ENCODE measurements around the gene SLFN12L.
"Not testable (repeated sequence)": the region's sequence is repeated elsewhere in the genome, so short reads cannot be mapped to it uniquely, and the experiment has no call there.

Gene SLFN12L

GRCh38 chr17:35531160-35531559 is 6.3 kb downstream of the SLFN12L start:
- DNase-seq (ENCODE audit: insufficient read length, low spot score) (no peak), FAIRE-seq (no peak)
- TF ChIP-seq POLR2A (IDR thresholded peaks at IDR 0.05; ENCODE audit: low read depth, low read length): no peak

GRCh38 chr17:35529866-35530265 is 7.6 kb downstream of the SLFN12L start:
- TF ChIP-seq POLR2A (IDR thresholded peaks at IDR 0.05; ENCODE audit: low read depth, low read length): no peak
- no peak for DNase-seq (ENCODE audit: insufficient read length, low spot score)
- FAIRE-seq: no peak

GRCh38 chr17:35529326-35529725 is 8.2 kb downstream of the SLFN12L start:
- not testable (repeated sequence) for FAIRE-seq

GRCh38 chr17:35523296-35523695 is 14.2 kb downstream of the SLFN12L start:
- FAIRE-seq (no peak), DNase-seq (ENCODE audit: insufficient read length, low spot score) (no peak)
- TF ChIP-seq POLR2A (IDR thresholded peaks at IDR 0.05; ENCODE audit: low read depth, low read length): no peak

More at GRCh38 chr17:35529326-35529725, 8.2 kb downstream of the SLFN12L start:
- not testable (repeated sequence) for DNase-seq (ENCODE audit: insufficient read length, low spot score)

GRCh38 chr17:35521654-35522256 is 15.7 kb downstream of the SLFN12L start:
- DNase-seq (ENCODE audit: insufficient read length, low spot score); FAIRE-seq: not testable (repeated sequence)

GRCh38 chr17:35521150-35521549 is 16.3 kb downstream of the SLFN12L start:
- TF ChIP-seq POLR2A (IDR thresholded peaks at IDR 0.05; ENCODE audit: low read depth, low read length): no peak
- DNase-seq (ENCODE audit: insufficient read length, low spot score): no peak
- FAIRE-seq: no peak

- TF ChIP-seq POLR2A (IDR thresholded peaks at IDR 0.05; ENCODE audit: low read depth, low read length): no peak
- DNase-seq (ENCODE audit: insufficient read length, low spot score) (no peak), FAIRE-seq (no peak)
Measured at GRCh38 chr17:35519906-35520442, 17.5 kb downstream of the SLFN12L start.

GRCh38 chr17:35519439-35519838 is 18.0 kb downstream of the SLFN12L start:
- FAIRE-seq (no peak), DNase-seq (ENCODE audit: insufficient read length, low spot score) (no peak)
- TF ChIP-seq POLR2A (IDR thresholded peaks at IDR 0.05; ENCODE audit: low read depth, low read length): no peak

GRCh38 chr17:35518431-35518830 is 19.0 kb downstream of the SLFN12L start:
- not testable (repeated sequence) for FAIRE-seq

GRCh38 chr17:35515027-35515426 is 22.5 kb downstream of the SLFN12L start:
- DNase-seq (ENCODE audit: insufficient read length, low spot score) (no peak), FAIRE-seq (no peak)
- no peak for TF ChIP-seq POLR2A (IDR thresholded peaks at IDR 0.05; ENCODE audit: low read depth, low read length)

More at GRCh38 chr17:35518431-35518830, 19.0 kb downstream of the SLFN12L start:
- not testable (repeated sequence) for DNase-seq (ENCODE audit: insufficient read length, low spot score)

- no peak for TF ChIP-seq POLR2A (IDR thresholded peaks at IDR 0.05; ENCODE audit: low read depth, low read length)
- DNase-seq (ENCODE audit: insufficient read length, low spot score) (no peak), FAIRE-seq (no peak)
Measured at GRCh38 chr17:35514564-35514963, 22.9 kb downstream of the SLFN12L start.

- FAIRE-seq (no peak), DNase-seq (ENCODE audit: insufficient read length, low spot score) (no peak)
- no peak for TF ChIP-seq POLR2A (IDR thresholded peaks at IDR 0.05; ENCODE audit: low read depth, low read length)
Measured at GRCh38 chr17:35510052-35510451, 27.4 kb downstream of the SLFN12L start.

- not testable (repeated sequence) for DNase-seq (ENCODE audit: insufficient read length, low spot score); FAIRE-seq
Measured at GRCh38 chr17:35507714-35508113, 29.8 kb downstream of the SLFN12L start.

GRCh38 chr17:35499548-35499947 is 37.9 kb downstream of the SLFN12L start:
- no peak for TF ChIP-seq POLR2A (IDR thresholded peaks at IDR 0.05; ENCODE audit: low read depth, low read length)
- DNase-seq (ENCODE audit: insufficient read length, low spot score): no peak
- FAIRE-seq: no peak

- DNase-seq (ENCODE audit: insufficient read length, low spot score): no peak
- FAIRE-seq: no peak
- no peak for TF ChIP-seq POLR2A (IDR thresholded peaks at IDR 0.05; ENCODE audit: low read depth, low read length)
Measured at GRCh38 chr17:35498448-35499178, 38.9 kb downstream of the SLFN12L start.

Data from H54 (cell line).